Embryonic facial prominence (tissue), 1 donor: Measurements from ENCODE around the gene SF3A1.

ENCODE experiments used
- DNase-seq: peaks from one replicate; pipeline ENCODE4 v3.0.0-alpha.2; 2016; ENCODE audit errors: extremely low spot score

Gene SF3A1

GRCh38 chr22:30304495-30305244 is 52.0 kb downstream of the SF3A1 start:
- no peak for DNase-seq

- no peak for DNase-seq
Observed at GRCh38 chr22:30302810-30303138, 53.9 kb downstream of the SF3A1 start.

GRCh38 chr22:30301995-30302809 is 54.5 kb downstream of the SF3A1 start:
- DNase-seq: no peak

- DNase-seq: no peak
Observed at GRCh38 chr22:30299322-30299721, 57.4 kb downstream of the SF3A1 start.

GRCh38 chr22:30297991-30298701 is 58.5 kb downstream of the SF3A1 start:
- no peak for DNase-seq

- no peak for DNase-seq
Observed at GRCh38 chr22:30297276-30297990, 59.3 kb downstream of the SF3A1 start.

- DNase-seq: no peak
Observed at GRCh38 chr22:30296833-30297232, 59.9 kb downstream of the SF3A1 start.

- no peak for DNase-seq
Observed at GRCh38 chr22:30296324-30296723, 60.4 kb downstream of the SF3A1 start.

- DNase-seq: no peak
Observed at GRCh38 chr22:30295576-30295975, 61.1 kb downstream of the SF3A1 start.

GRCh38 chr22:30294830-30295229 is 61.9 kb downstream of the SF3A1 start:
- no peak for DNase-seq

- no peak for DNase-seq
Observed at GRCh38 chr22:30294066-30294465, 62.6 kb downstream of the SF3A1 start.

GRCh38 chr22:30293026-30293425 is 63.7 kb downstream of the SF3A1 start:
- DNase-seq: no peak

- no peak for DNase-seq
Observed at GRCh38 chr22:30292069-30292970, 64.4 kb downstream of the SF3A1 start.

GRCh38 chr22:30291058-30291892 is 65.4 kb downstream of the SF3A1 start:
- DNase-seq: no peak

- no peak for DNase-seq
Observed at GRCh38 chr22:30290342-30291057, 66.2 kb downstream of the SF3A1 start.

- DNase-seq: no peak
Observed at GRCh38 chr22:30289980-30290313, 66.7 kb downstream of the SF3A1 start.

- peak; percentile 95 for DNase-seq
Observed at GRCh38 chr22:30289141-30289979, 67.3 kb downstream of the SF3A1 start, which contains the start of gene CASTOR1. Gene CASTOR1 (minus strand): TSS chr22:30289505. CDS start chr22:30289497, 8 bp downstream.

GRCh38 chr22:30288419-30289140 is 68.1 kb downstream of the SF3A1 start:
- DNase-seq: no peak
